ENCODE data around the gene TCHHL1.

Gene TCHHL1

GRCh38 chr1:152111515-152111968 lies 22.7 kb upstream of the TCHHL1 start:
- Histone ChIP-seq H3K4me3 (ENCODE audit: insufficient read depth, low read depth, low read length, poor library complexity, severe bottlenecking) (peak overlapping the region; percentile 71), H3K36me3 (ENCODE audit: control insufficient read depth, insufficient read depth, low read length) (no peaks in the 10 kb centered on the region), H3K9me3 (ENCODE audit: control insufficient read depth, low read length) (no peaks in the 10 kb centered on the region), H3K27ac (ENCODE audit: insufficient read depth, low read length, poor library complexity, severe bottlenecking) (no peak overlapping the region), H3K4me1 (ENCODE audit: control insufficient read depth, insufficient read depth, low read length, poor library complexity, severe bottlenecking) (peaks cover 30% of the 10 kb centered on the region), H3K27me3 (replicated peaks; ENCODE audit: control insufficient read depth, insufficient read depth, low read length, poor library complexity, severe bottlenecking) (peaks cover 31% of the 10 kb centered on the region)
- no peak for DNase-seq

- H3K4me3 ChIP-seq (ENCODE audit: insufficient read depth, low read depth, low read length, poor library complexity, severe bottlenecking) = peak overlapping the region; percentile 71
- peaks cover 34% of the 10 kb centered on the region for H3K27me3 ChIP-seq (replicated peaks; ENCODE audit: control insufficient read depth, insufficient read depth, low read length, poor library complexity, severe bottlenecking)
- no peak for DNase-seq
- peaks cover 30% of the 10 kb centered on the region for H3K4me1 ChIP-seq (ENCODE audit: control insufficient read depth, insufficient read depth, low read length, poor library complexity, severe bottlenecking)
- no peaks in the 10 kb centered on the region for H3K9me3 ChIP-seq (ENCODE audit: control insufficient read depth, low read length)
- no peaks in the 10 kb centered on the region for H3K36me3 ChIP-seq (ENCODE audit: control insufficient read depth, insufficient read depth, low read length)
- H3K27ac ChIP-seq (ENCODE audit: insufficient read depth, low read length, poor library complexity, severe bottlenecking) = no peak overlapping the region
Measured at GRCh38 chr1:152110860-152111514, 22.1 kb upstream of the TCHHL1 start.

- H3K27ac ChIP-seq (ENCODE audit: insufficient read depth, low read length, poor library complexity, severe bottlenecking) = no peak overlapping the region
- H3K9me3 ChIP-seq (ENCODE audit: control insufficient read depth, low read length) = no peaks in the 10 kb centered on the region
- H3K4me1 ChIP-seq (ENCODE audit: control insufficient read depth, insufficient read depth, low read length, poor library complexity, severe bottlenecking) = peaks cover 30% of the 10 kb centered on the region
- no peaks in the 10 kb centered on the region for H3K36me3 ChIP-seq (ENCODE audit: control insufficient read depth, insufficient read depth, low read length)
- no peak for DNase-seq
- H3K27me3 ChIP-seq (replicated peaks; ENCODE audit: control insufficient read depth, insufficient read depth, low read length, poor library complexity, severe bottlenecking) = peaks cover 37% of the 10 kb centered on the region
- peak overlapping the region; percentile 71 for H3K4me3 ChIP-seq (ENCODE audit: insufficient read depth, low read depth, low read length, poor library complexity, severe bottlenecking)
Measured at GRCh38 chr1:152110365-152110859, 21.5 kb upstream of the TCHHL1 start.

GRCh38 chr1:152109998-152110294 lies 21.1 kb upstream of the TCHHL1 start:
- H3K9me3 ChIP-seq (ENCODE audit: control insufficient read depth, low read length) = no peaks in the 10 kb centered on the region
- peaks cover 37% of the 10 kb centered on the region for H3K27me3 ChIP-seq (replicated peaks; ENCODE audit: control insufficient read depth, insufficient read depth, low read length, poor library complexity, severe bottlenecking)
- peaks cover 30% of the 10 kb centered on the region for H3K4me1 ChIP-seq (ENCODE audit: control insufficient read depth, insufficient read depth, low read length, poor library complexity, severe bottlenecking)
- no peaks in the 10 kb centered on the region for H3K36me3 ChIP-seq (ENCODE audit: control insufficient read depth, insufficient read depth, low read length)
- peak overlapping the region; percentile 71 for H3K4me3 ChIP-seq (ENCODE audit: insufficient read depth, low read depth, low read length, poor library complexity, severe bottlenecking)
- no peak overlapping the region for H3K27ac ChIP-seq (ENCODE audit: insufficient read depth, low read length, poor library complexity, severe bottlenecking)
- DNase-seq = no peak

DNA sequence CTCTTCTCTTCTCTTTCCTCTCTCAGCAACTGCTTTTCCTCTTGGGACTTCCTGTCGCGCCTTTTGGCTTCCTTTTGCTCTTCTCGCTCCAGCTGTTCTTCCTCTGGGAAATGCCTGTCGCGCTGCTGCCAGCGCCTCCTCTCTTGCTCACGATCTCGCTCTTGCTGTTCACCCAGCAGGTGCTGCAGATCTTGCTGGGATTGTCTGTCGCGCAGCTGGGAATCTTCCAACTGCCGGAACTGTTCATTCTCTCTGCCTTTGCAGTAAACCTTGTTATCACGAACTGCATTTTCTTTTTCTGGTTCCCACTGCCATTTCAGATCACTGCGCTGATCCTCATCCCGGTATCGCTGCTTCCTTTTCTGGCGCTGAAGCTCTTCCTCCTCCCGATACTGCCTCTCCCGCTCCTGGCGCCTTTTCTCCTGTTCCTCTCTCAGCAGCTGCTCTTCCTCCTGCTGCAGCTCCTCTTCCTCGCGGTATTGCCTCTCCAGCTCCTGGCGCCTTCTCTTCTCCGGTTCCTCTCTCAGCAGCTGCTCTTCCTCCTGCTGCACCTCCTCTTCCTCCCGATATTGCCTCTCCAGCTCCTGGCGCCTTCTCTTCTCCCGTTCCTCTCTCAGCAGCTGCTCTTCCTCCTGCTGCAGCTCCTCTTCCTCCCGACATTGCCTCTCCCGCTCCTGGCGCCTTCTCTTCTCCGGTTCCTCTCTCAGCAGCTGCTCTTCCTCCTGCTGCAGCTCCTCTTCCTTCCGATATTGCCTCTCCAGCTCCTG lies 20.6 kb upstream of the TCHHL1 start:
- Histone ChIP-seq H3K36me3 (ENCODE audit: control insufficient read depth, insufficient read depth, low read length) (no peaks in the 10 kb centered on the region), H3K4me1 (ENCODE audit: control insufficient read depth, insufficient read depth, low read length, poor library complexity, severe bottlenecking) (peaks cover 30% of the 10 kb centered on the region), H3K9me3 (ENCODE audit: control insufficient read depth, low read length) (no peaks in the 10 kb centered on the region), H3K27me3 (replicated peaks; ENCODE audit: control insufficient read depth, insufficient read depth, low read length, poor library complexity, severe bottlenecking) (peaks cover 37% of the 10 kb centered on the region), H3K27ac (ENCODE audit: insufficient read depth, low read length, poor library complexity, severe bottlenecking) (no peak overlapping the region), H3K4me3 (ENCODE audit: insufficient read depth, low read depth, low read length, poor library complexity, severe bottlenecking) (peak overlapping the region; percentile 71)
- no peak for DNase-seq

GRCh38 chr1:152108882-152109222 lies 20.0 kb upstream of the TCHHL1 start:
- Histone ChIP-seq H3K36me3 (ENCODE audit: control insufficient read depth, insufficient read depth, low read length) (no peaks in the 10 kb centered on the region), H3K4me3 (ENCODE audit: insufficient read depth, low read depth, low read length, poor library complexity, severe bottlenecking) (no peak overlapping the region), H3K9me3 (ENCODE audit: control insufficient read depth, low read length) (no peaks in the 10 kb centered on the region), H3K27me3 (replicated peaks; ENCODE audit: control insufficient read depth, insufficient read depth, low read length, poor library complexity, severe bottlenecking) (peaks cover 37% of the 10 kb centered on the region), H3K27ac (ENCODE audit: insufficient read depth, low read length, poor library complexity, severe bottlenecking) (no peak overlapping the region), H3K4me1 (ENCODE audit: control insufficient read depth, insufficient read depth, low read length, poor library complexity, severe bottlenecking) (peaks cover 30% of the 10 kb centered on the region)
- DNase-seq = no peak

DNA sequence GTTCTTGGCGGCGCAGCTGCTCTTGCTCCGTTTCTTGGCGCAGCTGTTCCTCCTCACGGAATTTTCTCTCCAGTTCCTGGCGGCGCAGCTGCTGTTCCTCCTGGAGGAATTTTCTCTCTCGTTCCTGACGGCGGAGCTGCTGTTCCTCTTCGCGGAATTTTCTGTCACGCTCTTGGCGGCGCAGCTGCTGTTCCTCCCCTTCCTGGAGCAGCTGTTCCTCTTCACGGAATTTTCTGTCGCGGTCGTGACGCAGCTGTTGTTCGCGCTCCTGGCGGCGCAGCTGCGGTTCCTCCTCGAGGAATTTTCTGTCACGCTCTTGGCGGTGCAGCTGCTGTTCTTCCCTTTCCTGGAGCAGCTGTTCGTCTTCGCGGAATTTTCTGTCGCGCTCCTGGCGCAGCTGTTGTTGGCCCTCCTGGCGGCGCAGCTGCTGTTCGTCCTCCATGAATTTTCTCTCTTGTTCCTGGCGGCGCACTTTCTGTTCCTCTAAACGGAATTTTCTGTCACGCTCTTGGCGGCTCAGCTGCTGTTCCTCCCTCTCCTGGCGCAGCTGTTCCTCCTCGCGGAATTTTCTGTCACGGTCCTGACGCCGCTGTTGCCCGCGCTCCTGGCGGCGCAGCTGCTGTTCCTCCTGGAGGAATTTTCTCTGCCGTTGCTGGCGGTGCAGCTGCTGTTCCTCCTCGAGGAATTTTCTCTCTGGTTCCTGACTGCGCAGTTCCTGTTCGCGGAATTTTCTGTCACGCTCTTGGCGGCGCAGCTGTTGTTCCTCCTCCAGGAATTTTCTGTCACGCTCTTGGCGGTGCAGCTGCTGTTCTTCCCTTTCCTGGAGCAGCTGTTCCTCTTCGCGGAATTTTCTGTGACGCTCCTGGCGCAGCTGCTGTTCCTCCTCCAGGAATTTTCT lies 19.4 kb upstream of the TCHHL1 start:
- Histone ChIP-seq H3K4me1 (ENCODE audit: control insufficient read depth, insufficient read depth, low read length, poor library complexity, severe bottlenecking) (peaks cover 30% of the 10 kb centered on the region), H3K27ac (ENCODE audit: insufficient read depth, low read length, poor library complexity, severe bottlenecking) (no peak overlapping the region), H3K36me3 (ENCODE audit: control insufficient read depth, insufficient read depth, low read length) (no peaks in the 10 kb centered on the region), H3K4me3 (ENCODE audit: insufficient read depth, low read depth, low read length, poor library complexity, severe bottlenecking) (no peak overlapping the region), H3K9me3 (ENCODE audit: control insufficient read depth, low read length) (no peaks in the 10 kb centered on the region), H3K27me3 (replicated peaks; ENCODE audit: control insufficient read depth, insufficient read depth, low read length, poor library complexity, severe bottlenecking) (peaks cover 37% of the 10 kb centered on the region)
- no peak for DNase-seq

DNA sequence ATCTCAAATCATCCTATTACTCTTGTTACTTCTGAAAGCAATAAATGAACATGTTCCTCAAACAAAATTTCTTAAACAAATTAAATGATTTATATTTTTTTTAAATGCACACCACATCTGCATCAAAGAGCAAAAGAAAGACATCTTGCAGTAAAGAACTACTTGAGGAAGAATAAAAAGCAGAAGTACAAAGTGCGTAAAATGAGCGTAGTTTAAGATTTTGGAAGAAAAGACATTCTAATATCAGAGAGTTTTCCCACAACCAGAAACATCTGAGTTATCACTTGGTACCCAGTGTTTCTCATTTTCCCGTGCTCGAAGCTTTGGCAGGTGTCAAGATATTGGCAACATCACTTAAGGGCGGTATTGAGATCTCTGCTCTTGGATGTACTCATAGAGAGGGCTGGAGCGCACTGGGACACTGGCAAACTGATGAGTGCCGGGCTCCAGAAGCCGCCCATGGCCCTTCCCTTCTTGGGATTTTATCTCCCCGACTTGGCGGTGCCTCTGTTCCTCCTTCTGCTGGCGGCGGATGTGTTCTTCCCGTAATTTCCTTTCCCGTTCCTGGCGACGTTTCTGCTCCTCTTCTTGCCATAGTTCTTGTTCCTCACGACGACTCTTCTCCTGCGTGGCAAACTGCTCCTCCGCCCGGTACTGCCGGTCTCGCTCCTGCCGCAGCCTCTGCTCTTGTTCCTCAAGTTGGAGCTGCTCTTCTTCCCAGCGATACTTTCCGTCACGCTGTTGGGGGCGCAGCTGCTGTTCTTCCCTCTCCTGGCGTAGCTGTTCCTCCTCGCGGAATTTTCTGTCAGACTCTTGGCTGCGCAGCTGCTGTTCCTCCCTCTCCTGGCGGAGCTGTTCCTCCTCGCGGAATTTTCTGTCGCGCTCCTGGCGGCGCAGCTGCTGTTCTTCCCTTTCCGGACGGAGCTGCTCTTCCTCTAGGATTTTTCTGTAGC lies 18.4 kb upstream of the TCHHL1 start:
- Histone ChIP-seq H3K36me3 (ENCODE audit: control insufficient read depth, insufficient read depth, low read length) (no peaks in the 10 kb centered on the region), H3K4me3 (ENCODE audit: insufficient read depth, low read depth, low read length, poor library complexity, severe bottlenecking) (no peak overlapping the region), H3K9me3 (ENCODE audit: control insufficient read depth, low read length) (no peaks in the 10 kb centered on the region), H3K27me3 (replicated peaks; ENCODE audit: control insufficient read depth, insufficient read depth, low read length, poor library complexity, severe bottlenecking) (peaks cover 37% of the 10 kb centered on the region), H3K27ac (ENCODE audit: insufficient read depth, low read length, poor library complexity, severe bottlenecking) (no peak overlapping the region), H3K4me1 (ENCODE audit: control insufficient read depth, insufficient read depth, low read length, poor library complexity, severe bottlenecking) (peaks cover 24% of the 10 kb centered on the region)
- DNase-seq = no peak

DNA sequence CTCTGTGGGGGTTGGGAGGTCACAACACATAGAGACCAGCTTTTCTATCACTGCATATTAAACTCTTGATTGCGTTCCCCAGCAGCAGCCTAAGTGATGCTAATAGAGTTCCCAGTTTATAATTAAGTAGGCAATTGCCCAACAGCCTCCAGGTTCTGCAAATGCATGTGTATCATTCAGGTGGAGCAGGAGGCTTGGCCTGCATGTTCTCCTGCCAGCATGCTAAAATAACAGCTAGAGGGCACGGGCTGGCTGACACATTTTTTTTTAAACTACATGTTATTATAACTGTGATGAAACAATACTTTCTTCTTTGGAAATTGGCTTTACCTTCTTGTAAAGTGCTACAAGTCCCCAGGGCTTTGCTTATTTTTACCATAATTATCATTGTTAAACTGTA lies 16.0 kb upstream of the TCHHL1 start:
- DNase-seq = no peak
- Histone ChIP-seq H3K27me3 (replicated peaks; ENCODE audit: control insufficient read depth, insufficient read depth, low read length, poor library complexity, severe bottlenecking) (peaks cover 34% of the 10 kb centered on the region), H3K4me1 (ENCODE audit: control insufficient read depth, insufficient read depth, low read length, poor library complexity, severe bottlenecking) (peaks cover 13% of the 10 kb centered on the region)

More for the DNA sequence above, 16.0 kb upstream of the TCHHL1 start:
- Histone ChIP-seq H3K9me3 (ENCODE audit: control insufficient read depth, low read length) (no peaks in the 10 kb centered on the region), H3K36me3 (ENCODE audit: control insufficient read depth, insufficient read depth, low read length) (no peaks in the 10 kb centered on the region), H3K4me3 (ENCODE audit: insufficient read depth, low read depth, low read length, poor library complexity, severe bottlenecking) (no peak overlapping the region), H3K27ac (ENCODE audit: insufficient read depth, low read length, poor library complexity, severe bottlenecking) (no peak overlapping the region)
